ENCODE data around the gene ATP5ME.

Gene ATP5ME

DNA sequence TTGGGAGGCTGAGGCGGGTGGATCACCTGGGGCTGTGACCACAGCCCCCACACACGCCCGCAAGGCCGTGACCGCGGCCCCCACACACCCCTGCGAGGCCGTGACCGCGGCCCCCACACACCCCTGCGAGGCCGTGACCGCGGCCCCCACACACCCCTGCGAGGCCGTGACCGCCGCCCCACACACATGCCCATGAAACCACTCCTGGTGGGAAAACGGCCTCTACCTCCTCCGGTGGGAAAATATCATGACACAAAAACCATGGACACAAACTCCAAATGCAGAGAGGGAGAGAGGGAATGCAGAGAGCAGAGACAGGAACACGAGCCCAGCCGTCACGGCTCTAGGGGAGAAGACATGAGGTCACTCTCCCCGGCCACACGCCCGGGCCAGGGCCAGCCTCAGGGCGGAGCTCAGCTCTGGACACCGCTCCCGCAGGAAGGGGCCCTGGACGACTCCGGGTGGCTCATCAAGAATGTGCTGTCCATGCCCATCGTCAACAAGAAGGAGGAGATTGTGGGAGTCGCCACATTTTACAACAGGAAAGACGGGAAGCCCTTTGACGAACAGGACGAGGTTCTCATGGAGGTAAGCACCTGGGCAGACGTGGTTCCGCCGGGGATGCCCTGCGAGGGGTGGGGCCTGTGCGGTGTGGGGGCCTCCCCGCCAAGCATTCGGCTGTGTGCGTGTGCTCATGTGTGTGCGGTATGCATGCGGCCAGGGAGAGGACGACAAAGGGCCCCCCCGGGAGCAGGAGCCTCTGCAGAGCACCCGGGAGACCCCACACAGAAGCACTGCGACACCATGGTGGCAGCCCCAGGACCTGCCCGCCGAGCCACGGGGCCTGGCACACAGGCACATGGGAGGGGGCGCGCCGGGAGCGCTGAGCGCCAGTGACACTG lies 17.4 kb downstream of the ATP5ME start:
- Histone ChIP-seq H3K27me3 (ENCODE audit: low read length) (no peaks in the 10 kb centered on the region), H3K9me3 (ENCODE audit: insufficient read depth, low read length) (no peaks in the 10 kb centered on the region), H3K9ac (ENCODE audit: low read length) (no peak overlapping the region), H3K27ac (ENCODE audit: low read depth, low read length) (no peak overlapping the region), H3K4me2 (ENCODE audit: low read depth, low read length, poor library complexity, severe bottlenecking) (no peak overlapping the region), H2AFZ (ENCODE audit: low read depth, low read length, severe bottlenecking) (no peak overlapping the region), H3K9me2 (replicated peaks; ENCODE audit: insufficient read depth, low read length) (no peaks in the 10 kb centered on the region), H3K79me2 (ENCODE audit: insufficient read depth, low read length) (no peaks in the 10 kb centered on the region), H4K20me1 (ENCODE audit: low read depth, low read length) (no peaks in the 10 kb centered on the region), H3K36me3 (ENCODE audit: low read length) (no peaks in the 10 kb centered on the region), H3F3A (ENCODE audit: insufficient read depth) (no peaks in the 10 kb centered on the region), H3K4me3 (ENCODE audit: insufficient read depth, low read length, poor library complexity, severe bottlenecking) (no peak overlapping the region)
- no peak for TF ChIP-seq EZH2phosphoT487 (conservative IDR thresholded peaks at IDR 0.05; ENCODE audit: low read length)
- TF ChIP-seq, protein P1, sequence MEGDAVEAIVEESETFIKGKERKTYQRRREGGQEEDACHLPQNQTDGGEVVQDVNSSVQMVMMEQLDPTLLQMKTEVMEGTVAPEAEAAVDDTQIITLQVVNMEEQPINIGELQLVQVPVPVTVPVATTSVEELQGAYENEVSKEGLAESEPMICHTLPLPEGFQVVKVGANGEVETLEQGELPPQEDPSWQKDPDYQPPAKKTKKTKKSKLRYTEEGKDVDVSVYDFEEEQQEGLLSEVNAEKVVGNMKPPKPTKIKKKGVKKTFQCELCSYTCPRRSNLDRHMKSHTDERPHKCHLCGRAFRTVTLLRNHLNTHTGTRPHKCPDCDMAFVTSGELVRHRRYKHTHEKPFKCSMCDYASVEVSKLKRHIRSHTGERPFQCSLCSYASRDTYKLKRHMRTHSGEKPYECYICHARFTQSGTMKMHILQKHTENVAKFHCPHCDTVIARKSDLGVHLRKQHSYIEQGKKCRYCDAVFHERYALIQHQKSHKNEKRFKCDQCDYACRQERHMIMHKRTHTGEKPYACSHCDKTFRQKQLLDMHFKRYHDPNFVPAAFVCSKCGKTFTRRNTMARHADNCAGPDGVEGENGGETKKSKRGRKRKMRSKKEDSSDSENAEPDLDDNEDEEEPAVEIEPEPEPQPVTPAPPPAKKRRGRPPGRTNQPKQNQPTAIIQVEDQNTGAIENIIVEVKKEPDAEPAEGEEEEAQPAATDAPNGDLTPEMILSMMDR (IDR thresholded peaks at IDR 0.05; ENCODE audit: insufficient read depth, low read length, poor library complexity, severe bottlenecking), result no peak

DNA sequence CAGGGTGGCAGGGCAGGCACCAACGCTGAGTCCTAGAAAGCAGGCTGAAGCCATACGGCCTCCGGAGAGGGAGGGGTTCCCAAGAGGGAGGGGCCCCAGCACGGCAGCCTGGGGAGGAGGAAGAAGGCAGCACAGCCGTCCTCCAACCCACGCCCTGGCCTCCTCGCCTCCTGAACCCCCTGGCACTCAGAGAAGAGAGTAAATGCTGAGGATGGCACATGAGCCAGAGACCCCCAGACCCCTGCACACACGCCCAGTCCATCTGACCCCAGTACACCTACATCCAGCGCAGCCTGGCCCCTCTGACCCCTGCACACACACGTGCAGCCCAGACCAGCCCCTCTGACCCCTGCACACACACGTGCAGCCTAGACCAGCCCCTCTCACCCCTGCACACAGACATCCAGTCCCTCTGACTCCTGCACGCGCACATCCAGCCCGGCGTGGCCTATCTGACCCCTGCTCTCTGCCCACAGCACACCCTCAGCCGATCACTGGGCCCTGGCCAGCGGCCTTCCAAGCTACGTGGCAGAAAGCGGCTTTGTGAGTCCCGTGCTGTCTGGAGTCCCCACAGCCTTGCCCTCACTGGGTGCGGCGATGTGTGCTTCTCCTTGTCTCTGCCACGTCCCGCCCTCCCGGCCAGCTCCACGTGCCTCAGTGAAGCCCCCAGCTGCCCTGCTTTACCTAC lies 18.5 kb downstream of the ATP5ME start:
- no peak overlapping the region for H3K27ac ChIP-seq (ENCODE audit: low read depth, low read length)
- no peaks in the 10 kb centered on the region for H3K9me3 ChIP-seq (ENCODE audit: insufficient read depth, low read length)
- no peak overlapping the region for H3K9ac ChIP-seq (ENCODE audit: low read length)
- no peak overlapping the region for H2AFZ ChIP-seq (ENCODE audit: low read depth, low read length, severe bottlenecking)
- H3K79me2 ChIP-seq (ENCODE audit: insufficient read depth, low read length), result no peaks in the 10 kb centered on the region
- no peaks in the 10 kb centered on the region for H3F3A ChIP-seq (ENCODE audit: insufficient read depth)
- no peak overlapping the region for H3K4me3 ChIP-seq (ENCODE audit: insufficient read depth, low read length, poor library complexity, severe bottlenecking)
- TF ChIP-seq, protein P1 (IDR thresholded peaks at IDR 0.05; ENCODE audit: insufficient read depth, low read length, poor library complexity, severe bottlenecking), result no peak
- no peak for TF ChIP-seq EZH2phosphoT487 (conservative IDR thresholded peaks at IDR 0.05; ENCODE audit: low read length)
- no peaks in the 10 kb centered on the region for H3K36me3 ChIP-seq (ENCODE audit: low read length)
- H3K4me2 ChIP-seq (ENCODE audit: low read depth, low read length, poor library complexity, severe bottlenecking), result no peak overlapping the region
- H3K27me3 ChIP-seq (ENCODE audit: low read length), result no peaks in the 10 kb centered on the region
- no peaks in the 10 kb centered on the region for H3K9me2 ChIP-seq (replicated peaks; ENCODE audit: insufficient read depth, low read length)
- no peaks in the 10 kb centered on the region for H4K20me1 ChIP-seq (ENCODE audit: low read depth, low read length)

DNA sequence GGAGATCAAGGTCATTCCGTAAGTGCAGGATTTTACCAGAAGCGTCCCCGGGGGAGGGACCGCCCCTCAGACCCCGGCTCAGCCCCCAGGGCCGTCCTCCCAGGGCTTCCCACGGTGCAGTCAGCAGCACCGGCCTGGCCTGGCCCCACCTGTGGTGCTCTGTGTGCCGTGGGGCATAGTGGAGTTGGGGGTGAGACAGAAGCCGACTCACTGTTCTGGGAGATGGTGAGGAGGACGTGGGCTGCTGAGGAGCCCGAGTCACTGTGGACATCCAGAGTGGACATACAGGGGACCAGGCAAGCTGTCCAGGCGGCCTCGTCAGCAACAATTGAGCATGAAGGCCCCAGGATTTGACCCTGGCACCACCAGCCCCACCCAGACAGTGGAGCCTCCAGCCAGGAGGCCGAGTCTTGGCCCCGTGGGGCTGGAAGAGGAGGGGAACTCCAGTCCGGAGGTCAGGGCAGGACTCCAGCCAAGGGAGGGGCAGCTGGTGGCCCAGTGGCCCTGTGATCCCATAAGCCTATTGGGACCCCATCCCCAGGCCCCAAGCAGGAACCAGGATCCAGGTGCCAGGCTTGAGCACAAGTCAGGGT lies 19.1 kb downstream of the ATP5ME start:
- H3K79me2 ChIP-seq (ENCODE audit: insufficient read depth, low read length), result no peaks in the 10 kb centered on the region
- H3K27me3 ChIP-seq (ENCODE audit: low read length), result no peaks in the 10 kb centered on the region
- H3K9me2 ChIP-seq (replicated peaks; ENCODE audit: insufficient read depth, low read length), result no peaks in the 10 kb centered on the region
- no peak overlapping the region for H3K4me3 ChIP-seq (ENCODE audit: insufficient read depth, low read length, poor library complexity, severe bottlenecking)
- H2AFZ ChIP-seq (ENCODE audit: low read depth, low read length, severe bottlenecking), result no peak overlapping the region
- no peaks in the 10 kb centered on the region for H4K20me1 ChIP-seq (ENCODE audit: low read depth, low read length)
- TF ChIP-seq EZH2phosphoT487 (conservative IDR thresholded peaks at IDR 0.05; ENCODE audit: low read length), result no peak
- TF ChIP-seq, protein P1 (IDR thresholded peaks at IDR 0.05; ENCODE audit: insufficient read depth, low read length, poor library complexity, severe bottlenecking), result no peak
- no peaks in the 10 kb centered on the region for H3K9me3 ChIP-seq (ENCODE audit: insufficient read depth, low read length)
- H3F3A ChIP-seq (ENCODE audit: insufficient read depth), result no peaks in the 10 kb centered on the region
- no peak overlapping the region for H3K4me2 ChIP-seq (ENCODE audit: low read depth, low read length, poor library complexity, severe bottlenecking)
- H3K9ac ChIP-seq (ENCODE audit: low read length), result no peak overlapping the region
- no peak overlapping the region for H3K27ac ChIP-seq (ENCODE audit: low read depth, low read length)
- H3K36me3 ChIP-seq (ENCODE audit: low read length), result no peaks in the 10 kb centered on the region

All from SU-DHL-6 (cell line).